HG03378 (cell line): ENCODE results near the gene GRIN1.
A peak's percentile ranks its signal among the peaks of the same experiment; 100 is the strongest.

Experiments
- ATAC-seq: cut with Tn5 transposase; IDR thresholded peaks from one replicate; pipeline ENCODE4 v1.9.1; 2021; ENCODE audit warnings: mild to moderate bottlenecking, moderate library complexity; ENCODE audit not compliant: unreplicated experiment

The GRIN1 gene

DNA sequence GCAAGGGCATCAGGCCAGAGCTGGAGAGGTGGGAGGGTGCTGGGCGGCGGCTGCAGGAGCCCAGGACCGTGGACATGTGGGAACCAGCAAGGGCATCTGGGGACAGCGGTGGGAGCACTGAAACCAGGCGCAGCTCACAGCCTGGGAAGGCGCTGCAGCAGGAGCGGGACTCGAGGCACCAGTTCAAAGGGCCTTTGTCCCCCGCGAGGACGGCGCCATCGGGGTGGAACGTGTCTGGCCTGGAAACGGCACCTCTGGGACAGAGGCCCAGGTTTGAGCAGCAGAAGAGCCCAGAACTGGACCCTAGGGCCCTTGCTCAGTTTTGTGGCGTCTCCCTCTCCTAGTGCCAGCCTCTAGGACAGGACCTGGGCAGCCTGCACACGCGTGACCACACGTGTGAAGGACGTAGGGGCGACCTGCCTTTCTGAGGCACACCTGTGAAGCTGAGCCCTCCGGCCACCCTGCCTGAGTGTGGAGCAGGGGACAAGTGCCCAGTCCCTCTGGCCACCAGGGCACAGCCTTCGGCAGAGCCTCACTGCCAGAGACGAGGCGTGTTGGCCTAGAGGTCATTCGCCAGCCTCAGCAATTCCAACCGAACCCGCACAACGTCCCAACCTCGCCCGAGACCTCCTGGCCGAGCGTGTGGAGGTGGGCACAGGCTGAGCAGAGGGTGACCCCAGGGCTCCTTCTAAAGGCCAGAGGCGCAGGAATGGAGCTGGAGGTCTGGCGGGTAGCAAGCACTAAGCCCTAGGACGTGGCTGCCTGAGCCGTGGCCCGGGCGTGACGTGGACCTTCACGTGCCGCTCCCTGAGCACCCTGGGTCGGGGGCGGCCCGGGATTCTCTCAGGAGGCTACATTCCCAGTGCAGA, 35.1 kb downstream of the GRIN1 start:
- ATAC-seq, result no peak

DNA sequence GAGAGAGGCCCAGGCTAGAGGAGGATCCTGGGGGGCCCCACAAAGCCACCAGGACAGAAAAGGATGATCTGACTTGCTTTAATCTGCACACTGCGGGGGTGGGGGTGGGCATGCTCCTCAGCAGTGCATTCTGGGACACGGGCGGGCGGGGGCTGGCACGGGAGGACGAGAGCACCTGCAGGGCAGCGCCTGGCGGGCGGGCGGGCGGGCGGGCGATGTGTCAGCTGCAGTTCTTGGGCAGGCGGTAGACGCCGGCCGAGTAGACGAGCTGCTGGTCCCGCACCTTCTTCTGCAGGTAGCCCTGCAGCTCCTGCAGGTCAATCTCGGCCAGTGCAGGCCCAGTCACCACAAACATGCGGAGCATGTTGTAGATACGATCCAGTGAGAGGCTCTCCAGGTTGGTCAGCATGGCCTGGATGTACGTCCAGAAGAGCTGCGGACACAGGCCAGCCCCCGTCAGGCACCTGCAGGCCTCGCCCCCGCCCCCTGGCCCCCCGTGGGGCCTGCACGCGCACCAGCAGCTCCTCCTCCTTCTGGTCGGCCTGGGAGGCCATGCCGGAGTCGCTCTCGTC, 35.9 kb downstream of the GRIN1 start:
- ATAC-seq, result no peak

DNA sequence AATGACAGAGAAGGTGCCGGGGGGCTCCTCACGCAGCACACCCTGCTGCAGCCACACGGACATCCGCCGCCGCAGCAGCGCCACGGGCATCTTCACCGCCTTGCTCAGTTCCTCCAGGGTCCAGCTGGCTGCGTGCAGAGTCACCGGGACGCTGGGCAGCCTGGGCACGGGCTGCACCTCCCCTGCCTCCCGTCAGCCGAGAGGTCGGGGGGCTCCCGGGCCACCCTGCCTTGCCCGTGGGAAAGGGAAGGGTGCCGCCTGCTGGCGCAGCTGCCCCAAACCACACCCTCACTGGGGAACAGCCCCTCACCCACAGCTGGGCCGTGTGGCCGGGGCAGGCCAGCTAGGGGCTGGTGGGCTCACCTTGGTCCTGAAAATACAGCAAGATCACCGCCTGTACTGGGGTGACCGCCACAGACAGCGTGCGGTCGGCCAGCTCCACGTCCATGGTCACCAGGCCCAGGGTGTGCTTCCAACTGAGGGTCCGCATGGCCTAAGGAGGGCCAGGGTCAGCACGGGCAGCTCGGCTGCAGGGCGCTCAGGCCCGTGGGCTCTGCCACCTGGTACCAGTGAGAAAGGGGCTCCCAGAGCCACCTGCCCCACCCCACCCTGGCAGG, 36.5 kb downstream of the GRIN1 start:
- ATAC-seq, result no peak

DNA sequence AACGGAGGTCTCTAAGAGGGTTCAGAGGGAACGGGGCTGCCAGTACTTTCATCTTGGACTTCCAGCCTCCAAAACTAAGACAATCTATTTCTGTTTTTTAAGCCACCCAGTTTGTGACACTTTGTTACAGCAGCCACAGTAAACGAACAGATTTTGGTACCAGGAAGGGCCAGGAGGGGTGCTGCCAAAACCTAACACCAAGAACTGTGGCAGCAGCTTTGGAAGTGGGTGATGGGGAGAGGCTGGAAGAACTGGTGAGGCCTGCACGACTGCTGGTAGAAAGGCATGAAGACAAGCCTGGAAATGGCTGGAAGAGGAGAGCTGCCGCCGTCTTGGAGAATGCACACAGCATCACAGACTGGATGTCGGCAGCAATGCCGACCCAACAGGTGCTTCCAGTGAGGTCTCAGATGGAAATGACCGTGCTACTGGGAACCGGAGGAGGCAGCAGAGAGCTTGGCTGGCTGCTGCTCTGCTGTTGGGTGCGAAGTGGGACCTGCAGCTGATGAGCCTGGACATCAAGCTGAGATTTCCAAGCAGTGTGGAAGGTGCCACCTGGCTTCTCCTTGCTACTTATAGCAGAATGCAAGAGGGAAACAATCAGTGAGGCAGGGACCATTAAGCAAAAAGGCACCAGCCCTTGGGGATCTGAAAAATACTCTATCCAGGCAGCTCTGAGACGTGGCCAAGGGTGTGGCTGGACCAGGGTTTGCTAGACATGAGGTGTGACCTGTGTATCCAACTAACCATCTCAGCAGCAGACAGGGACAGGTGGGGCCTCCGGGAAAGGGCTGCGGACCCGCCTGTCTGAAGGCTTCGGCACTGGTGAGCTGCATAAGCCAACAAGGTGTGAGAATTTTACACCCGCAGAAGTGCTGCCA, 37.6 kb downstream of the GRIN1 start:
- no peak for ATAC-seq

DNA sequence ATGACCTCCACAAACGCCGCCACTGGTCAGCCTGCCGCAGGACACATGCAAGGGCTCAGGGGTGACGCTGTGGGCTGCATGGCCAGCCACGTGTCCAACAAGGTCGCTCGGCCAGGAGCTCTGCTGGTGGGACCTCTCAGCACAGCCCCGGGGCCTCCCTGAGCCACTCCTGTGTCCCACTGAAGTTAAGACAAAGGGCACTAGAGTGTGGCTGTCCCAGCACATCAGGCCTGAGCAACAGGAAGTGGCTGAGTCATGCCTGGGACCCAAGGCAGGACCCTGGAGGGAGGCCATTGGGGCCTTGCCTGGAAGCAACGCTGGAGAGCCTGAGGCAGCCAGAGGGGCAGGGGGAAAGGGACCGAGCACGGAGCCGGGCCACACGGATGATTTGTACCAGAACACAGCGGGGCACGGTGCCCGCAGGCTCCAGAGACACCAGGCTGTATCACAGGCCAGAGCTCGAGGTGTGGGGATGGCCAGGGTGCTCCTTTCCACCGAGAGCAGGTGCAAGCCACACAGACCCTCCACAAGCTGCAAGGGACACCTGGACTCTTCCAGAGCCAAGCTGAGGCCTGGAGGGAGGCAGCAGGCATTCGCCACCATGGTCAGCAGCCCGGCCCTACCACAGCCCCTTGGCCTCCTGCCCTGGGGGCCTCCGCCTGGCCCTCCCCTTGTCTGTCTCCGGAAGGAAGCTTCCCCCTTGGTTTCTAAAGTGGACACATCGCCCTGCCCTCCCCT, 39.4 kb downstream of the GRIN1 start:
- no peak for ATAC-seq

DNA sequence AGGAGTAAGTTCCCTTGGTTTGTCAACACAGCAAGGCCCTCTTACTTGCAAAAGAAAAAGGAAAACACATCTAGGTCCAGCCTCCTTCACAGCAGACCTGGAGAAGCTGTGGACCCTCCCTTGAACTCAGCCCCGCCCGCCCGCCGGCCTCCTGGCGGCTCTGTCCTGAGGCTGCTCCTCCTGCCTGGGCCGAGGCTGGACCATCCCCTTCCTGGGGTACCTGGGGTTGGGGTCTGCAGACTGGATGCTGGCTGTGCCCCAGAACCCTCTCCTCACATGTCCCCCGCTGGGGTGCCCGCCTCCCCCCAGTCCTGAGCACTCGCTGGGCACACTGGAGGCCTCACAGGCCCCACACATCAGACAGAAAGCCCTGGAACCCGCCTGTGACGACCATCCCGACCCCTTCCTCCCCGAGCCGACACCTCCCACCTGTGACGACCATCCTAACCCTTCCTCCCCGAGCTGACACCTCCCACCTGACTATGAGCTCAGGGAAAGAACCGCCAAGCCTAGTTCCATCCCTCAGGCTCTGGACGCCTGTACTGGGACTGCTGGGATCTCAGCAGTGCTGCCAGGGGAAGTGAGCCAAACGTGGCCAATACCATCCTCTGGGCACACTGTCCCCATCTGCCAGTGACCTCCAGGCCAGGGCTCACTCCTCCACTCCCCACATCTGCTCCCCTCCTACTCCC, 40.1 kb downstream of the GRIN1 start:
- ATAC-seq, result no peak

DNA sequence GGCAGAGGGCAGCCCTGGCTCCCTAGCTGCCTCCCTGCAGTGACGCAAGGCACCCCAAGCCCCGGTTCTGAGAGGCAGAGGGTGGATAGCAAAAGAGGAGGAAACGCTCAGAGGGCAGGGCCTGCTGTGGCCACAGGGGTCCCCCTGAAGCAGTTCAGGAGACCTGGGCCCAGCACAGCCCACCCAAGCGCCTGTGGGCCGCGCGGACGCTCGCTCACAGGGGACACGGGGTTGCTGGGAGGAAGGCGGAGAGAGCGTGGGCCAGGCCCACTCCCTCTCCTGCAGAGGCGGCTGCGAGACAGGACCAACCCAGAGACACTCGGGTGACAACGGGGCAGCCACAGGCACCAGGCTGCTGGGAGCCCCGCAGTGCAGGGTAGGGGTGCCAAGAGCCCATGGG, 40.8 kb downstream of the GRIN1 start:
- ATAC-seq, result no peak

DNA sequence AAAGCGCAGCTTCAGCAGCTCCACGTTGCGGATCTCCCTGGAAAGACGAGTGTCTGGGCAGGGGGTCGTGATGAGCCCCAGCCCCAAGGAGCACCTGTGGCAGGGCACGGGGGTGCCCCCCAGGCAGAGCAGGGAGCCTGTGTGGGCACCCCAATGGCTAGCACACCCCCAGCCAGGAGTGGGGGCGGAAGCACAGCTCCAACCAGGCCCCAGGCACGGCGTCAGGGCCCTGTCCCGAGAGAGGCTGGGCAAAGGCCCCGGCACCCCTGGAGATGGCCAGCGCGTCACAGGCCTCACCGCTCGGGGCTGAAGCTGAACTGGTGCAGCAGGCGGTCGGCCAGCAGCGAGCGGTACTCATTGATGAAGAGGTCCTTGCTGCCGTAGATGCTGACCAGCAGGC, 41.5 kb downstream of the GRIN1 start:
- ATAC-seq, result no peak

DNA sequence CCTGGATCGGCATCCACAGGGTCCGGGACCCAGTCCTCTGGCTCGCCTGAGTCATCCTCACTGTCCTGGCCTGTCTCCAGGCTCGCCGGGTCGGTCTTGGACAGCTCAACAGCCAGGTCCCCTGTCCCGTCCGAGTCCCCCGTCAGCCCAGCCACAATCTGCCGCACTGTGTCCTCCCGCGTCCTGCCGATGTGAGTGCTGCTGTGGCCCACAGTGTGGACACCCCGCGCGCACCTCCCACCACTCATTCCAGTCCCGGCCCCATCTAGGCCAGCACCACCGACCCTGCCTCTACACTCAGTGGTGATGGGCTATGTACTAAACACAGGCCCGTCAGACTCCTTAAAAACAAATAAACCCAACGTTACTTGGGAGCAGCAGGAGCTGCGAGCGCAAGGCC, 42.7 kb downstream of the GRIN1 start:
- ATAC-seq, result no peak

DNA sequence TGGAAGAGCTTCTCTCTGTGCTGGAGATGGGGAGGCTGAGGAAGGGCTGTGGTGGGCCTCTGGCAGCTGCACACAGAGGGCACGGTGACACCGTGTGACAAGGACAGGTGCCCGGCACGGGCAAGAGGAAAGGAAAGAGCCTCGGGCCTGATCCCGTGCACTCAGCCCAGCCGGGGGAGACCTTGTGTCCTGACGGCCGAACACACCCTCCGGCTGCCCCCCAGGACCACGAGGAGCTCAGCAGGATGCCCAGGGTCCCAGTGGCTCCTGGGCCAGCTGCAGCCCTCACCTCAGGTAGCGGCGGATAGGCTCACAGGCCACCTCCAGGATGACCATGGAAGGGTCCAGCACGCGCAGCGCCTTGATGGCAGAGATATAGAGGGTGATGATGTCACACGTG, 43.9 kb downstream of the GRIN1 start:
- no peak for ATAC-seq

DNA sequence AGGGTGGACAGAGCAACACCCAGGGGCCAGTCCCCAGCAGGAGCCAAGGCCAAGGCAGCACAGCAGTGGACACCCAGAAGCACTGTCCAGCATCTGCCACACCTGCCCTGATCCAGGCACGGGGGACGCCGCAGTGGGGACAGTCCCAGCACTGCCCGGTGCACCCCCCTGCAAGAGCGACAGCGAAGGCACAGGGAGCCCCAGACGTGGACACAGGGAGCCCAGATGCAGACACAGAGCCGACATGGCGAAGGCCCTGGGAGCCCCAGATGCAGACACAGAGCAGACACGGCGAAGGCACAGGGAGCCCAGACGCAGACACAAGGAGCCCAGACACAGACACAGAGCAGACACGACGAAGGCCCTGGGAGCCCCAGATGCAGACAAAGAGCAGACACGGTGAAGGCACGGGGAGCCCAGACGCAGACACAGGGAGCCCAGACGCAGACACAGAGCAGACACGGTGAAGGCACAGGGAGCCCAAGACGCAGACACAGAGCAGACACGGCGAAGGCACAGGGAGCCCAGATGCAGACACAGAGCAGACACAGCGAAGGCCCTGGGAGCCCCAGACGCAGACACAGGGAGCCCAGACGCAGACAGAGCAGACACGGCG, 45.1 kb downstream of the GRIN1 start:
- ATAC-seq, result no peak

DNA sequence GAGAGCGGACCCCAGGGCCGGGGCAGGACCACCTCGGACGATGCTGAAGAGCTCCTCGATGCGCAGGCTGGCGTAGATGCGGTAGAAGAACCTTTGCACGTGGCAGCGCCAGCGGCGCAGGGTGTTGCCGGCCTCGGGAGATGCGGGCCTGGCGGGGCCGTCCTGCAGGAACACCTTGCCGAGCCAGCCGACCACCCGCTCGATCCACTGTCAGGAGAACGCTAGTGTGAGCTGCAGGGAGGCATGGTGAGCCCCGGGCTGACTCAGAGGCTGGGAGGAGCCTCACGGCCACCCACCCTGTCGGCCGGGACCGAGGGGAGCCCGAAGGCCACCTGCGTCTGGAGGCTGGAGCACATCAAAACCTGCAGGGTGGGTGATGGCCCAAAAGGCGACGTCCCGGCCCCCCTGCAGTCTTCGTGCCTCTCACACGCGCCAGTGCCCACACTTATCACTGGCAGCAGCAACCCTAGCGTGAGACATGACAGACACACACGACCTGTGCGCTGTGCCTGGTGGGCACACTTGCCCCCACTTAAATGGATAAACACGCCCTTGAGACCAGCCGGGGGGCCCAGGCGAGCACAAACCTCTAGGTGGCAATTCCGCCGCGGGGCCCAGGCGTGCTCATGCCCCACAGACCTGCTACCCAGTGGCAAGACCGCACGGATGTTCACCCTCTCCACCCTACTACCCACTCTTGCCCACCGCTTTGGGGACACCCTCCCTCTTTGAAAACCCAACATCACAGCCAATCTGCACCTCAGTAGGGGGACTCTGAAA, 46.1 kb downstream of the GRIN1 start:
- no peak for ATAC-seq

DNA sequence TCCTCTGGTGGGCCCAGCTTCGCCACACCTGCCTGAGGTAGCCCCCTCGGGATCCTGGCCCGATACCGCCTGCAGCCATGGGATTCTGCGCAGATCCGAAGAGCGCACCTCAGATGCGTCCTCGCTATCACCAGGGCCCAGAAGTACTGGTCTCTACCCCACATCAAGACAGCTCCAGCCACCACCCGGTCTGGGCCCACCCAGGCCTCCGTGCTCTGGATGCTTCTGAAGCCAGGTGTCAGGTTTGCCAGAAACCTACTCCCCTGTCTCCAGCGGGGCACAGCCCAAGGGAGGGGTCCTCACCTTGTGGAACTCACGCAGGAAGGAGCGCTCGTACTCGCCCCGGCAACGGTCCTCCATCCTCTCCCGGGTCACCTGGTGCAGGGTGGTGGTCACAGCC, 47.0 kb downstream of the GRIN1 start:
- no peak for ATAC-seq

DNA sequence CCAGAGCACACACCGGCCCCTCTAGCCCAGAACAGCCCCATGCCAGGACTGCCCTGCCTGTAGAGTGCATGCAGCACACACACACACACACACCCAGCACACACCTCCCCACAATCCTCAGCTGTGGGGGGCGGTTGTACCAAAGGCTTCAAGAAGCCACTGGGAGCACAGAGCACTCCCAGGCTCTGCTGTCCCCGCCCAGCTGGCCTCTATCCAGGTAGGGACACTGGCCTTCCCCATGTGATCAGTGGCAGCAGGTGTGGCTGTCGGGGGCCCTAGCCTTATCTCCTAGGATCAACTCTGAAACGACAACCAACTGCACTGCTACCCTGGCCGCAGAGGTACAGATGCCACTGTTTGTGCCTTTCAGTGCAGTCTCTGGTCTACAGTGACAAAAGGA, 47.4 kb downstream of the GRIN1 start:
- no peak for ATAC-seq

DNA sequence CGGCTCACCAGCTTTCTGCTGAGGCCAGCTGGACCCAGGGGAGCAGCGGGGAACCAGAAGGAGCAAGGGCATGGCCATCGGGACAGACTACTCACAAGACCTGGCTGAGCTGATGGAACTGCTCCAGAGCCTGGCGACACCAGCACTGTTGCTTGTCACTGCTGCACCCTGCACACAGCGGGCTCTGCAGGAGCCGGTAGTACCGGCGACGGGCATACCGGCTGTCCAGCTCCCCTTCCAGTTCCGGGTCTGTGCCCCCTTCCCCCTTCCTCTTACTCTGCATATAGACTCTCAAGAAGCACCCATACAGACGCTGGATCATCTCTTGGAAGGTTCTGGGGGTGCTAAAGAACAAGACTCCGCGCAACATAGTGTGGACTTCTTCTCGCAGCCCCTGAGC, 48.4 kb downstream of the GRIN1 start:
- ATAC-seq, result no peak

DNA sequence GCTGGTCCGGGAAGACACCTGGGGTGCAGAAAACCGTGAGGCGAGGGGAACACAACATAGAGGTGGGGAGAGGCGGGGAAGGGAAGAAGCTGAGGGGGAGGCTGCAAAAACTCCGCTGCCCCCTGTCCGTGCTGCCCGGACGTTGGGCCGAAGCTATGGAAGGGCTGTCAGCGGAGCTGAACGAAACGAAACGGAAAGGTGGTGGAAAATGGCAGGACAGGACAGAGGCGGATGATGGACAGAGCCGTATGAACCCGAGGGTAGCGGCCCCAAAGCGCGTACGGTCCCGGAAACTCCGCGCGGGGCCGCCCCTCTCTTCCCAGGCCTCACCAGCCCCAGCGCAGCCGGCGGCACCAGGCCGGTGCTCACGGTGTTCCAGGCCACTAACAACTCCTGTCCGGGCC, 49.1 kb downstream of the GRIN1 start:
- ATAC-seq, result no peak

DNA sequence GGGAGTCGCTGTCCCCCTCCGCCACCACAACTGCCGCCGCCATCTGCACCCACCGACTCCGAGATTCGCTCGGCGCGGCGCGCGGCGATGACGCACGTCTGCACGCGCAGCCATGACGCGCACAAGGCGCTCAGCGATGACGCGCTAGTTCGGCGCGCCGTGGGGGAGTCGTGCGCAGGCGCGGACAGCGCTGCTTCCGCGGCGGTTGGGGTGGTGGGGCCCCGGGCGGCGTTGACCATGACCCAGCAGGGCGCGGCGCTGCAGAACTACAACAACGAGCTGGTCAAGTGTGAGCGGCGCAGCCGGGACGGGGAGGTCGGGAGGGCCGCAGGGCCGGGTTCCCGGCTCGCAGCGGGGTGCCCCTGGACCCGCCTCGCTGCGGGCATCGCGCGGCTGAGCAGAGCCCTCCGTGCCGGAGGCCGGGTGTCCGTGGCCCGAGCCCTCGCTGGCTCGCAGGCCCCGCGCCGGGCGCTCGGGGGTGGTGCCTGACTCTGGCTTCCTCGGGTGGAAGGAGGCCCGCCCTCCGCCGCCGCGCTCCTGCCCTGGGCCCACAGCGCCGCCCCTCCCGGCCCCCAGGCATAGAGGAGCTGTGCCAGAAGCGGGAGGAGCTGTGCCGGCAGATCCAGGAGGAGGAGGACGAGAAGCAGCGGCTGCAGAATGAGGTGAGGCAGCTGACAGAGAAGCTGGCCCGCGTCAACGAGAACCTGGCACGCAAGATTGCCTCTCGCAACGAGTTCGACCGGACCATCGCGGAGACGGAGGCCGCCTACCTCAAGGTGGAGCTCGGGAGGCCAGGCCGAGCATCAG, 49.7 kb downstream of the GRIN1 start, which contains the start of the genes ANAPC2 and SSNA1:
ANAPC2 (minus strand) TSS at position 71 of the 807 bp plus-strand sequence; CDS start at position 43, 28 bp downstream.
SSNA1 (plus strand) TSS at position 187 of the 807 bp plus-strand sequence; CDS start at position 238, 51 bp downstream.
- peak; percentile 74 for ATAC-seq
